NCI-H1417 treated with DMSO at 0.1 percent for 48 hours (cell line): ENCODE results near the gene AOPEP.
"Not testable (repeated sequence)": the region's sequence is repeated elsewhere in the genome, so short reads cannot be mapped to it uniquely, and the experiment has no call there.

Experiments
- DNase-seq: peaks from one replicate; lab custom pipeline; 2025; lab: John Stamatoyannopoulos, UW

AOPEP gene

DNA sequence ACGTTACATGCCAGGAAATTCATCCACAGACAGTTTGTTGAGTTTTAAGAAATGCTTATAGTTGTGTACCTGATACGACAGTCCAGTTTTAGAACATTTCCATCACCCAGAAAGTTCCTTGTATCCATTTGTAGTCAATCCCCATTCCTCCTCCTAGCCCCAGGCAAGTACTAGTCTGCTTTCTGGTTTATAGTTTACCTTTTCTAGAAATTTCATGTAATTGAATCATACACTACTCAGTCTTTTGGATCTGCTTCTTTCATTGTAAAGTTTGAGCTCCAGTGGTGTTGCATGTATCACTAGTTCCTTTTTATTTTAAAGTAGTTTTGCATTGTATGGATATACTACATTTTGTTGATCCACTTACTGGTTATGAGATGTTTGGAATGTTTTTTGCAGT, 291.2 kb downstream of the AOPEP start:
- DNase-seq = no peak

DNA sequence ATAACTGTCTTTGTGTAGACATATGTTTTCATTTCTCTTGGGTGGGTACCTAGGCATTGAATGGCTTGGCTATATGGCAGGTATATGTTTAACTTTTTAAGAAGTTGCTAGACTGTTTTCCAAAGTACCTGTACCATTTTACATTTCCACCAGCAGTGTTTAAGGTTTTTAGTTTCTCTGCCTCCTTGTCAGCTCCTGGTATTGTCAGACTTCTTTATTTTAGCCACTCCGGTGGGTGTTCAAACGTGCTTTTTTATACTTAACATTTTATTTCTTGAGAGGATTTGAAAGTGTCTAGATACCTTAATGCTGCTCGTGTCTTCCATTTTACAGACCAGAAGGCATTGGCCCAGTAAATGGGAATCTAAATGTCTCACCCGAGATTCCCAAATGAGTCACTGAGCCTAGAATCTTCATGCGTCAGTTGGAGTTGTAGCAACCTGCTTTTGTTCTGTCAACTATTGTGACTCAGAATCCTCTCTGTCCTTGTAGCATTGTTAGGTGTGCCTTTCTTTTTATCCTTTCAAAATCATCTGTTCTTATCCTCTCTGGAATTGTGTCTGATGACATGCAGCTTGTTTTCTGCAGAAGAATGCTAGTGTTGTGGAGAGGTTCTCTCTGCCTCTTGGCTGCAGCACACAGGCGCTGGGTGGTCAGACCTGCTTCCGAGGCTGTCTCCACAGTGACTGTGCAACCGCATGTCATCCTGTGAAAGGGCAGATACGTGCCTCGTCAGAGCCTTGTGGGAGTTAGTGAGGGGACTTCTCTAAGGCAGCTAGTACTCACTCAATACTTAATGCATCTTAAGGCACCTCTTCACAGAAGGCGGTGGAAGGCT, 291.8 kb downstream of the AOPEP start:
- DNase-seq = no peak

DNA sequence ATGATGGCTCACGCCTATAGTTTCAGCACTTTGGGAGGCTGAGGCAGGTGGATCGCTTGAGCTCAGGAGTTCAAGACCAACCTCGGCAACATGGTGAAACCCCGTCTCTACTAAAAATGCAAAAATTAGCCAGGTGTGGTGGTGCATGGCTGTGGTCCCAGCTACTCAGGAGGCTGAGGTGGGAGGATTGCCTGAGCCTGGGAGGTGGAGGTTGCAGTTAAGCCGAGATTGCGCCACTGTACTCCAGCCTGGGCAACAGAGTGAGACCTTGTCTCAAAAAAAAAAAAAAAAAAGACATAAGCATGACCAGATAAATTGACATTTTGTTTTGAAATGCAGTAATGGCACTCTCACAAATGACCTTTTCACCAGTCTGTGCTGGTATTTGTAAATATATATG, 294.1 kb downstream of the AOPEP start:
- DNase-seq = not testable (repeated sequence)

DNA sequence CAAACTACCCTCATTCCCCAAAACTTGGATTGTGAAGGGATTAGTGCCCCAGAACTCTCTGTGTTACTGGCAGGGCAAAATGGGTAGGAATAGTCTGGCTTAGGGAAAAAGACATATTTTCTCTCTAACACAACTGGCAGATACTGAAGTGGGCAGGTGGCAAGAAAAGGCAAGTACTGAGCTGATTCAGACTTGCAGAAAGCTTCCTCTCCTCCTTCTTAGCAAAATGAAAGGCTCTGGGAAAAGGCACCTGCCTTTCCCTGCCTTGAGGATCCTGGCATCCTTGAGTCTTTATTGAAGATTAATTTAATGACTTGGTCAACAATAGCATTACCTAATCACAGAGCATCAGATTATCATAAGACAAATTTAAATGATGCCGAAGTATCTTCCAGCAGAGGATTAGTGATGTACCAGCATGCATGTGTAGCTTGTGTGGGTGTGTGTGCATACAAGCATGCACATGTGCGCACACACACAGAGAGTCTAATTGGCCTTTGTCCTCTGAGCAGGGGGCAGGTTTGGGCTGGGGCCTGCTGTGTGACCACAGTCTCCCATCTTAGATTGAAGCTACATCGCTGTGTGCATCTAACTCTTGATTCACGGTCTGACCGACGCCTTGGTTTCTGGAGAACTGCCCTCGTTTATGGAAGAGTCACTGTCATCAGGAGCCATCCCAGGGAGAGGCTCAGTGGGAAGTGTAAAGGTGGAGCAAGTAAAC, 294.8 kb downstream of the AOPEP start:
- DNase-seq = no peak

DNA sequence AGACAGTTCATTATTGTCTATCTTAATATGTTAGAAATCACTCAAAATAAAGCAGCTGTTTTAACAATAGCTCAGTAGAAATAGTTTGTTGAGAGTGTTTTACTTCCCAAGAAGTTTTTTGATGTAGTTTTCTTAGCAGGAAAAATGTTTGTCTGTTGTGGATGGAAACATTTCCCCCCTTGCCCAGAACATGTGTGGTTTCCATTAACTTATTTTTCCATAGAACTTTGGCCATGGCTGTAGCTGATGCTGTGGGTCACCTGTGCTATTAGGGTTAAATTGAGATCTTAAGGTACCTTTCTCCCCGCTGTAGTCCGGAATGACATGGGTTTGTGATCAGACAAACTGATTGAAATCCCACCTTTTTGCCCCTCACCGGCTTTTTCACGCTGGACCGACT, 296.2 kb downstream of the AOPEP start:
- DNase-seq = no peak

DNA sequence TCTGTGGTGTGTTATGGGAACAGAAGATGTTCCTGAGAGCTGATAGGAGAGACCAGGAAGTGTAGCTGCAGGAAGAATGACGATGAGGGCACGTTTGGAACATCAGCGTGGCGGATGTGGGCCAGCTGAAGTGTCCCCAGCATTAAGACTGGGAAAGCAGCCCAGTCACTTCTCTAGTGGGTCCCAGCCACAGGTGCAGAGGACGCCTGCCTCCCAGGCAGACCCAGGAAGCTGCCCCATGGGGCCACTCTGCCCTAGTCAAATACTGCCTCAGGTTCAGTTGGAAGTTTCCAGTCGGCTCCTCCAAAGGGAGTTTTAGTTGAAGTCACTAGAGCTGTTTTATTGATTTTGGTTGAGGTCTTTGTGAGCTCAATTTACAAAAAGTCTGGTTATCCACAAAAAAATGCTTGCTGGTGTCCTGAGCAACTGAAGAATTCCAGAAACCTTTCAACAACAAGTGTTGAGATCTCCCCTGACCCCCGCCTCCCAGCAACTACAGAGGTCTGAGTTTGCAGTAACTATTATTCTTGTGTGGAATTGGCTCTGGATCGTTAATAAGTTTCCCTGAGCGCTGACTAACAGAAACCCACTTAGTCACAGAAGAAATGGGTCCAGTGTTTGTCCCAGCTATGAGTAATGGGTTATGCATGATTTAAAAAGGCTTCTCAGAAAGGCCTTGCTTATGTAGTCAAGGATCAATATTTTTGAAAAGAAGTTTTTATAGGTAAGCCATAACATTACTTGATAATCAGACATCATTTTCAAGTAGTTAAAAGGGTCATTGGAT, 296.9 kb downstream of the AOPEP start:
- no peak for DNase-seq

DNA sequence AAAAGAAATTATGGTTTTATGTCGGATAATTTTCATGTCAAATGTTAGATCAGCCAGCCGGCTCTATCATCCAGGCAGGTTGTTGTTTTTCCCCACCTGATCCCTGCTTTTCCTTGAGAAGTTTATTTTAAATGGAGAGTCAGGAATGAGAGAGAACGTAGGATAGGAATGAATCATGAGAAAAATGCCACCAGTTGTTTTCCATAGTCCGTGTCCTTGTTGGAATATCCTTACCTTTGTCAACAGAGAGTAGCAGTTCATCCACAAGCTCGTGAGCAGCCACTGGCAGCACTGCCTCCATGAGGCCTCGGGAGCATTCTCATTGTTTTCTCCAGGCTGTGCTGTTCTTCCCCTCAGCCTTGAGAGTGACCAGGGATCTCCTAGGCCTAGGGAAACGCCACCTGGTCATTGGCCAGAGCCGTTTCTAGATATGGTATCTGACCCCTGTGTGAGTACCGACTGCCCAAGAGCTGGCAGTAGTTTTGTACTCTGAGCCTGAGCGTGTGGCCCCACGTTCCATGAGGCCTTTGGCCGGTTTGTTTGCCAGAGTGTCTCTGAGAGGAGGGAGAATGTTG, 297.7 kb downstream of the AOPEP start:
- DNase-seq = no peak

DNA sequence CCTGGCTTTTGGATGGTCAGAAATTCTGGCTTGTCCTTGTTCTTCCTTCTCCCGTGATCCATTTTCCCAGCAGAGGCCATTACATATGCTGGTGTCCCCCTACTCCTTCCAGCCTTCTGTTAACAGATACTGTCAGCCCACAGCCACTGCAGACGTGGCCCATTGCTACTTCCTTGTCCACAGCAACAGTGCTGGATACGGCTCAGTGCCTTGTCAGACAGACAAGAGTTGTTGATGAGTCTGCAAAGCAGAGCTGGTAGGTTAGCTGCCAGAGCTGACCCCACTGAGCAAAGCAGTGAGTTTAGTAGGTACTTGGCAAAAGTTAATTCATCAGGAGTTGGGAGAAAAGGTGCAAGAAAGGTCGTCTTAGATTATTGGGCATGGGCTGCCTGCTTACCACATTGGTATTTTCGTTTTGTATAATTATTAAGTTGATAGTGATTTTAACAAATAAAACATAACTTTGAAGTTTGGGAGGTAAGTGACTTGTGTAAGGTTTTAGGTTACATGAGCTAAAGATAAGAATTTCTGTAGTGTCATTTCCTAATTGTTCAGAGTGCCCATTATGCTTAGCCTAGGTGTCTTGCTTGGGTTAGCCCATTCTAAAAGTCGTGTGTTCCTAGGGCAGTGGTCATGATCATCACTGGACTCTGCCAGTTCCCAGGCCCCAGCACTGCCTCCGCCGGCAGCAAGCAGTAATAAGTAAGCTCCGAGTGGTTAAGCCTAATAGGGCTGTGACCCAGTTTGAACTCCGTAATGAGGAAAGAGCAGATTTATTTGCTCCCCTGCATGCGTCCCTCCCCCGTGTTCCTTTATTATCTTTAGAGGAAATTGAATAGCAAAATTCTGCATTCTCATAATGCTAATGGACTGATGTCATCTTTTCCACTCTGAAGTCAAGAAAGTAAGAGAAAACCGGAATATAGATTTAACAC, 299.0 kb downstream of the AOPEP start:
- DNase-seq = no peak

DNA sequence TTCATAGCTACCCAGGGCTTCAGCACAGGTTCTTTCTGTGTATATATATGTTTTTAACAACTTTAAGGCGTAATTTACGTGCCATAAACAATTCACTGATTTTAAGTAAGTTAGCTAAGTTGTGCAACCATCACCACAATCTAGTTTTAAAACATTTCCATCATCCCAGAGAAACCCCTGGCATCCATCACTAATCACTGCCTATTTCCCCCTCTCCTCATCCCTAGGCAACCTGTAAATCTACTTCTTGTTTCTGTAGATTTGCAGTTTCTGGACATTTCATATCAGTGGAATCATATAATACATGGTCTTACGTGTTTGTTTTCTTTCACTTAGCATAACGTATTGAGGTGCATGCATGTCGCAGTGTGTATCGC, 299.6 kb downstream of the AOPEP start:
- DNase-seq = no peak

DNA sequence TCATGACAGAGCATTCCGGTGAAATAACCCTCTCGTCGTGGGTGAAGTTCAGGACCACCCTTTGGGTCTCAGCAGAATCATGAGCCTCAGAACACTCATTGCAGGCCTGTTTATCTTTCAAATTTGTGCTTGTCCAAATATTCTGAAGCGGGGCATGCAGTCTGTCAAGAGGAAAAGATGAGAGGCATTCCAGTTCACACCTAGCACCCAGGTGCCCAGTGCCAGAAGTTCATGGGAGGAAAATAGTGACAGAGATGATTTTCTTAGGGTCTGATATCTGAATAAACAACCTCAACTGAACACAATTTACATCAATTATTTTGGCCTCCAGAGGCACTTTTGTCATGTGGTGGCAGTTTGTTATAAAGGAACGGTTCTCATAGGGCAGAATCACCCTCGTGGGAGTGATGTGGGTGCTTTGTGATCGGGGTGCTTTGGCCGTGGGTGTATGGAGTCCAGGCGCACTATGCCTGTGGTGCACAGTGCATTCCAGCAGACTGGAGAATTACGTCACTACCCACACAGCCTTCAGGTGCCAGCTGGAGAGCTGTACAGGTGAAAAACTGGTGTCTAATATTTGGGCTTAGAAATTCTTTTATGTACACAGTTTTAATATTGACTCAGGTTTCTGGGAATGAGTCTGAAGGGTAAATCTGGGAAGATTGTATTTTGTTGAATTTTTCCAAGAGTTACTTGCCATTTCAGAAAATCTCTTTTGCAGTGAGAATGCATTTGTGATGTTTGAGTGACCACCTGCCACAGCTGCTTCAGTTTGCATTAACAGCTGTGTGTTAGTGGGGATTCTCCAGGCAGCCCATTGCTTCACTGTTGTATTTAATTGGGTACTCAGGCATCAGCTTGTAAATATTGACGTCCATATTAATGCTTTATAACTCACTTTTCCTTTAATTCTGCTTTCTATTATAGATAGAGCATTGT, 301.7 kb downstream of the AOPEP start:
- DNase-seq = no peak

DNA sequence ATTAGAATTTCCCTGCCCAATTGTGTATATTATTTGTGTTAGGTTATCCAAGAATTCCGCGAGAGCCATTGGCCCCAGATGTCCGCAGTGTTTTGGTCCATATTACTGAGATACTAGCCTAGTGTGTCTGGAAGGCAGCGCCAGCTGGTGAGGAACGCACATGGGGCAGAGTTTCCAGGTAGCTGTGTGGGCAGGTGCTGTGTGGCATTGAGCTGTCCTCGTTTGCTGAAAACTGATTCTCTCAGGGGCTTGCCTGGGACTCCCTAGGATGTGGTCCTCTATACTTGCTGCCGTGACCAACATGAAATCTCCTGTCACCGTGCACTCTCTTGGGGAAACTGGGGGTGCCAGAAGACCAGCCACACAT, 302.3 kb downstream of the AOPEP start:
- DNase-seq = no peak

DNA sequence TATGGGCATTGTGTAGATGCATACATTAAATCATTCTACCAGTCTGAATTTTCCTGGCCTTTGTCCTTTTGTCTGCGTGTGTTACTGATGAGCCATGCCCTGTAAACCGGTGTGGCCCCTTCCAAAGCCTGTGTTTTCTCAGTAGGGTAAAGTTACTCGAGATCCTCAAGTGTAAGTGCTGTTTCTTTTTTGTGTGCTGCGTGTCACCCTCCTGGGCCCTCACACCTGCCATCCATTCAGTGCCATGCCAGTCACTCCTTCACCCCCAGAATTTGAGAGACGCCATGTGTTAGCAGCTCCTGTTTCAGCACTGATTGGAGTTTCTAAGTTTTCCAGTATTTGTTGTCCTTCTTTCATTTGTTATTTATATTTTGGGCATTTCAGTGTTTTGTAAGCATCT, 302.8 kb downstream of the AOPEP start:
- DNase-seq = no peak

DNA sequence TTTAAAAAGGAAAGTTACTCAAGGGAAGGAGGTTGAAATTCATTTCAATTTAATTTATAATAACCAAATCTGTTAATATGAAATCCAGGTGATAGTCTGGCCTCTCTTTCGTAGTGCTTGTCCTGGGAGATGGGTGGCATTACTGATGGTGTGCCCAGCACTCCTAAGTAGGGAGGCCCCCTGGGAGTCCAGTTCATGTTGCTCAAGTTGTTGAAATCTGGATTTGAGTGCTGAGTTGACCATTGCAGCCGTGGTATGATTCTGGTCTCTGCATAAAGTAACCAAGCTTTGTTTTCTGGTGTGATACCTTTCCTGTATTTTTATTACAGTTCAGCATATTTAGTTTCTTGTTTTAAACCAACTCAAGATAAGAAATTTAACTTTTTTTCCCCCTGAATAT, 303.2 kb downstream of the AOPEP start:
- DNase-seq = no peak

DNA sequence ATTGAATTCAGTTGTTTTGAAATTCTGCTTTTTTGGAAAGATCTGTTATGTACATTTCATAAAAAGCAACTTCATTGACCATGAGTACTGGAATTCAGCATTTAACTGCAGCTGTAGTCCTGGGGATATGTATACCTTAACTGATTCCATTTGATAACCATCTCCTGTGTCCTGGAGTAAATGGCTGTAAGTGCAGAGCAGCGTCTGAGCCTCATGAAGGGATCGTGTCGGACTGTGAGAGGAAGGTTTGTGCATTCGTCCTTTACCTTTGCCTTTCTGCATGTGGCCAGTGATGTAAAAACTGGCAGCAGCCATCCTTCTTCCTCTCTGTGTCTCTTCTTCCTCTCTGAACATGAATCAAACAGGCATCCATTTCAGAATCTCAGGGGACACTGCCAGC, 303.8 kb downstream of the AOPEP start:
- DNase-seq = no peak

DNA sequence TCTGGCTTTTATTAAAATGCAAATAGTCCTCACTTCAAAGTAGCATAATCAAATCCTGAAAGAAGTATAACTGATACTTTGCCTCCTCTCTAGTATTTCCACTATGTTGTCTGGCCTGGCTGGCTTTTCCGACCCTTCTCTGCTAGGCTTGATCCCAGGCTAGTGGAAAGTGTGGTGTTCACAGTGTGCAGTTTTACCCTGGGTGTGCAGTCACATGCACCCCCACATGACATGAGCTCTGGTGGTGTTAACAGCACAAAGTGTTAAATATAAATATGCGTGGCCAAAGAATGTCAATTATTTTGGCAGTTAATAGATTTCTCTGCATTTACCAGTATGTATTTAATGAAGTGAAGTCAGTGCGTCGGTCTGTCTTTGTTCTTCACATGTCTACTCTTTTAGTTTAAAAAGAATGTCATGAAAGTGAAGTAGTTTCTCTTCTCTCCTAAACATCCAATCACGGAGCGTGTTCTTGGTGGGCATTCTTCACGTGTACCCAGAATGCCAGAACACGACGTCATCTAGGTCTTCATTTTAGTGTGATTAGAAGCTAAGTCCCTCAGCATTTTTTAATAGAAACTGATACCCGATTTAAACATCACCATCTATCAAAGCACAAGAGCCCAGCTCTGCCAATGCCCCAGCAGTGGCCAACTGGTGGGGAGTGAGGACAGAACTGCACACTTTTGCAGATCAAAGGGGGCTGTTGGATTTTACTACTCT, 304.6 kb downstream of the AOPEP start:
- no peak for DNase-seq

DNA sequence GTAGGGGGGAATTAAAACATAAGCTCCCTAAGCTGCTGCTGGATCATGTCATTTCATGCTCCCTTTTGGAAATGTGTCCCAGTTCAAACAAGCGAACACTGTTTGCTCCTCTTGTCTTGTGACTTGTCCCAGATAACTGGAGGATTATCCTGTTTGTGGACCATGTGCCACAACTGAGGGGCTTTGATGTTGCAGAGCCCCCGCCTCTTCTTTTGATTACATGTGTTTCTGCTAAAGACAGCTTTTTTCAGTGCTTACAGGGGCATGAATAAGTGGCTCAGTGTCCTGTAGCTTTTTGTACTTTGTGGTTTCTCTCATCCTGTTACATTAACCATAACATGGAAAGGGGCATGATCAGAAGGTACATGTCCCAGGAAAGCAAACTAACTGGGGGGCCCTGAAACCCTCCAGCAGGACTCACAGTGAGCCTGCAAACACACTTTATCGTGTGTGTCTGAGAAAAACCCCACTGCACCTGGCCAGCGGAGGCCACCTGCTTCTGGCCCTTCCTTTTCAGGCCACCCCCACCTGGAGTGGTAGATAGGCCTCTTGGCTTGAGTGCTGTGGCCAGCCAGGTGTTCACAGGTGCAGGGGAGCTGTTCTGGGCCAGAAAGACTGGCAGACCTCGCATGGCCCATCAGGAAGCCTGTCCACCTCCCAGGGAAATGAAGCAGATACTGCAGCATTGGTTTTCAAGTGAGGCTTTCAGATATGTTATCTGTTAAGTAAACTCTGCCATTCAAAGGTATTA, 305.4 kb downstream of the AOPEP start:
- no peak for DNase-seq

DNA sequence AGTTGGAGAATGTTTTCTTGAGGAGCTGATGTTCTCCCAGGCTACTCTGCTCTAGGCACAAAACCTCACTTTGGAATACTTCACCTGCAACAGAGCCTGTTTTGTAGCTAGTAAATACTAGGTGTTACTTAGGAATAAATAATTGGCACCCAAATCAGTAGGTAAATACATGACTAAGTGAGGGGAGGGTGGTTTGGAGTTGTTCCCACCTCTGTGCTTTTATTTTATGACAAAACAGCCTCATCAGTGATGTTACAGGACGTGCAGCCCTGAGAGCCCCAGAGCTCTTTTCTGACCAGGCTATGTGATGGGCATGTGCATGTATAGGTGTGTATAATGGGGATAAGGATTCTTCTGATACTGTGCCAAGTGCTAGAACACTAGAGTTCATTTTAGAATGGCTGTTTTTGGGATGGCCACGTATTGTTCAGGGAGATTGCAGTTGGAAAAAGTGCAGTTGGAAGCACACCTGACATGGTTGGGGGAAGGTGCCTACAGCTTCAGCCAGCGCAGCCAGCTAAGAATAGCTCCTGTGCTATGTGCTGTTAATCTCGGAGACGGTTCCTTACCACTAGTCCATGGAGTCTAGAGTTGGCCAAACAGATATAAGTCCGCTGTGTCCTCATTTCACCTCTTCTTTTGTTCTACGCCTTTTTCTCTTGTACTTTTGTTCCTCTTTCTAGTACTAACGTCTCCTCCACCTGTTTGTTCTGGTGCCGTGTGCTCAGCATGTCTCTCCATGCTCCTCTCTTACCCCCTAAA, 306.3 kb downstream of the AOPEP start:
- DNase-seq = no peak

DNA sequence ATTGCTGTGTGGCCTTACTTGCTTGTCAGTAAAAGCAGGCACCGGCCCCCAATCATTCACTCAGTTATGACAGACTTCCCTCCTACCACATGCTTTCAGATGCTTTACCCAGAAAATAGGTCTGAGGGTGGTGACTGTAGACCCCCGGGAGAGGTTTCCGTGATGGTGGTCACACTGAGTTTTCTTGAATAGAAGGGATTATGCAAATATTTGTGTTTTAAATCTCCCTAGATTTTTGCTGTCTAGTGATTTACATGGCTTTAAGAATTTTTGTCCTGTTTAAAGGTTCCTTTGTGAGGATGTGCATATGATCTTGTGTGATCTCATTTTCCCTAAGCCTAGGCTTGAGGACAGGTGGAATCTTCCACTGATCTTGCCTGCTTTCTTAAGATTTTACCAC, 309.3 kb downstream of the AOPEP start:
- no peak for DNase-seq
